ENCODE measurements around the gene ADAMTS20. TPM values are rescaled to one million over a fixed set of nuclear protein-coding genes. Genes with fewer than 3 reads are reported as not detected.
"Not testable (repeated sequence)": the region's sequence is repeated elsewhere in the genome, so short reads cannot be mapped to it uniquely, and the experiment has no call there.

ADAMTS20 gene
- total RNA-seq: not detected
- long read RNA-seq: 0 reads

- ATAC-seq: no peak
- no peak for DNase-seq (ENCODE audit: missing footprints)
- intact Hi-C loops (cut with DNase I): no loop called here
These were observed at the start of gene ADAMTS20 for GRCh38 chr12:43551971-43552559. TSS of gene ADAMTS20 (minus strand) at chr12:43552203. CDS start at chr12:43551921, 282 bp downstream.

- intact Hi-C loops (cut with DNase I): no loop called here
- no peak for ATAC-seq
- DNase-seq (ENCODE audit: missing footprints): no peak
These were observed 47.7 kb upstream of the ADAMTS20 start for GRCh38 chr12:43599708-43600107.

DNA sequence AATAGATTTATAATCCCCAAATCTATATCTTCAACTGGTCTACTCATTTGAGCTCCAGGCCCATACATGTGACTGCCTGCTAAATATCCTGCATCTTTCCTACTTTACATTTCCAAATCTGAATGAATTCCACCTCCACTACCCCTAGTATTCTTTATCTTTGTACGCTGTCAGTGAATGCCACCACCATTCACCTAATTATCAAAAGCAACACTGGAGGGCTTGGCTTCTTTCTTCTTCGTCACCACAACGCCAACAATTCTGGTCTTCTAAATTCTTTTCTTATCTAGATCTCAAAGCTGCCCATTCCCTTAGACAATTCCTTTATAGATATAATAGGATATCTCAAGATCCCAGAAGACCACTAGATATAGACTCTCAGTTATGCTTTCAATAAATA, 47.1 kb upstream of the ADAMTS20 start:
- intact Hi-C loops (cut with DNase I): no loop called here
- DNase-seq (ENCODE audit: missing footprints) (no peak), ATAC-seq (no peak)

DNA sequence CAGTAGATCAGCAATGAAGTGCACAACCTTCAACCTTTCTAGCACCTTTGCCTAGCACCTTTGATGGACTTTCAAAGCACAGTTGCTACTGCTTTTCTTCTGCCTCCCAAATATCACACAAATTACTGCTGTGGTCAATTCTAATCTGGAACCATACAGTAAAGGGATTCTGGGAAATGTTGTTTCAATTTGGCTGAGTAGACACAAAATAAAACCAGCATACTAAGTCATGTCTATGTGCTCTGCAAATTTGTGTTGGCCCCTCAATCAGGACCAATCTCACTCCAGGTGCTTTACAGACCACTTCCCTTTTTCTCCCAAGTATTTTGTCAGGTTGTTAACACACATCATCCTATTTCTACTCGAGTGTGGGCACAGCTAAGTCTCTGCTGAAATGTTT, 38.3 kb upstream of the ADAMTS20 start:
- no peak for ATAC-seq
- no peak for DNase-seq (ENCODE audit: missing footprints)
- intact Hi-C loops (cut with DNase I): no loop called here

DNA sequence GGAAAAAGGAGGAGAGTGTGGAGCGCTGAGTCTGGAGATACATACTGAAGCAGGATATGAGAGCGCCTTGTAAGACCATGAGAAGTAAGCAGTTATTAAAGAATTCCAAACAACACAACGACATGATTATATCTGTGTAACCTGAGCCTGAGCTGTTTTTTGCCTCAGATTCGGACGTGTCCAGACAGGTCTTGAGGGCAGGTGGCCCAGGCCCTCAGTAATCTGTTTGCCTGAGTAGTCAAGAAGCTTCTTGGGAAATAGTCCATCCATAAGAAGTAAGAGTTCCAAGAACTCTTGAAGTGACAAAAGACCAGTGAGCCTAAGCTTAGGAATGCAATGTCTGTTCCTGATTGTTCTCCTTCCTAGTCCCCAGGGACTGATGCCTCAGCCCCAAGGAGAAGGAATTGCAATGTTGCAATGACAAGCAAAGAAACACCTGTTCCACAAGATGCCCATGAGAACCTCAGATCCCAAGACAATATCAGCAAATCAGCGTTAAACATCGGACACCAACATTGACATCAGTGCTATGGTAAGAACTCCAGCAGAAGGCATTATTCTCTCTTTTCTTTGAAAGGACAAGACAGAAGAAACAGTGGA, 34.7 kb upstream of the ADAMTS20 start:
- no peak for ATAC-seq
- intact Hi-C loops (cut with DNase I): no loop called here
- DNase-seq (ENCODE audit: missing footprints): no peak

GRCh38 chr12:43585676-43586075, 33.7 kb upstream of the ADAMTS20 start:
- intact Hi-C loops (cut with DNase I): no loop called here
- ATAC-seq: no peak
- DNase-seq (ENCODE audit: missing footprints): no peak

DNA sequence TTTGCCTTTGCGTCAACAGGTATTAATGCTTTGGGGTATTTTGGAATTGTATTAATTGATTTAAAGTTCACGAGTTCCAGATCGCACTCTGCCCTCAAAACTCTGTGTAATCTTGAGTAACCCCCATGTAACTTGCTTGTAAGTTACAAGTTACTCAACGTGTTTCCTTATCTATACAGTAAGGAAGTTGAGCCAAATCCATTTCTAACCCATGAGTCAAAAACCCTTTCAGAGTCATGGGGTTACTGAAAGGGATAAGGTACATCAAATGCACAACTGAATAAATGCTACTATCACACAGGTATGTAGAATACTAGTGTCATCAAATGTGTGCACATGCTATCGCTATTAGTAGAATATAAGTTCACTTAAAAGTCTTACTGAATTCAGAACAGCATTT, 28.6 kb upstream of the ADAMTS20 start:
- no peak for ATAC-seq
- intact Hi-C loops (cut with DNase I): no loop called here
- no peak for DNase-seq (ENCODE audit: missing footprints)

GRCh38 chr12:43579206-43579605, 27.2 kb upstream of the ADAMTS20 start:
- ATAC-seq (no peak), DNase-seq (ENCODE audit: missing footprints) (no peak)
- intact Hi-C loops (cut with DNase I): no loop called here

- ATAC-seq: no peak
- no peak for DNase-seq (ENCODE audit: missing footprints)
- intact Hi-C loops (cut with DNase I): no loop called here
These were observed 26.8 kb upstream of the ADAMTS20 start for GRCh38 chr12:43578782-43579181.

- ATAC-seq (no peak), DNase-seq (ENCODE audit: missing footprints) (no peak)
- intact Hi-C loops (cut with DNase I): no loop called here
These were observed 25.4 kb upstream of the ADAMTS20 start for GRCh38 chr12:43577381-43577780.

DNA sequence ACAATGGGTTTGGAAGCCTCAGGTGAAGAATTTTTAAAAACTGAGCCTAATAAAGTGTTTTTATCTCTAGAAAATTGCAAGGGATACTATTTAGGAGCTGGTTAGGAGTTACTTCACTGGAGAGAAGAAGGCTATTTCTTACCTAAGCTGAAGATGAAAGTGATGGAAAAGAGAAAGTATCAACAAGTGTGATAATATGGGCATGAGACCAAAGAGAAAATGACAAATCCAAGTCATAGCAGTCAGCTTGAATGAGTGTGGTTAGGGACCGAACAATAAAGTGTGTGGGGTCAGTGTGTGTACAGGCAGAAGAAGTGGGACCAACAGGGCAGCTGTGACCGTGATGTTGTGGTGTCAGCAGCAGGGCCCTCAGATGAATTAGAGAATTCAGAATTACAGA, 24.2 kb upstream of the ADAMTS20 start:
- no peak for DNase-seq (ENCODE audit: missing footprints)
- intact Hi-C loops (cut with DNase I): no loop called here
- ATAC-seq: no peak

- intact Hi-C loops (cut with DNase I): no loop called here
- ATAC-seq (no peak), DNase-seq (ENCODE audit: missing footprints) (no peak)
These were observed 19.9 kb upstream of the ADAMTS20 start for GRCh38 chr12:43571885-43572284.

- DNase-seq (ENCODE audit: missing footprints) (no peak), ATAC-seq (no peak)
- intact Hi-C loops (cut with DNase I): no loop called here
These were observed 4.1 kb upstream of the ADAMTS20 start for GRCh38 chr12:43556057-43556456.

DNA sequence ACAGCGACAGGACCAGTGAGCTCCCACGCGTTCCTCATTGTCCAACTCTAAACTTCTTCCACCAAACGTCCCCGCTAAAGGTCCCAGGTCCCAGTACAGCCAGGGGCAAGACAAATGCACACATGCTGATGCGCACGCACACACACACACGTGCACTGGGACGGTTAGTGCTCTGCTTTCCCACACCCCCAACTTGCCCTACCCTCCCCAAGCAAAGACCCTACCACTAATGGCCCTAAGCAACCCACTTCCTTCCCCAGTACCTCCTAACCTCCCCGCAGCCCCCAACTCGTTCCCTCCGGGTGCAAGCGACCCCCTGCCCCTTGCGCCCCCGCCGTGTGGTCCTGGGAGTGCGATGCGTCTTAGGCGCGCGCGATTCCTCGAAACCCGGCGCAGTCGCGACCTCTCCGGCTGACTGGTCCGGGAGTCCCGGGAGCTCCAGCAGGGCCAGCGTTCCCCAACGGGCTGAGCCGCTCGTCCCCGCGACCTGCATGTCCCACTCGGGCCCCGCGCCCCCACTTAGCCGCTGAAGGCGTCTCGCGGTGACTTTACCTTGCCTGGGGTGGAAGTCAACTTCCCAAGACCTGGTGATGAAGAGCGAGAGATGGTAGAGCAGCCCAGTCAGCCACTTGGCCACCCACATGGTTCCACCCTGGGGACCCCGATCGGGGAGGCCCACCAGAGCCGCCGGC, 578 bp downstream of the ADAMTS20 start:
- intact Hi-C loops (cut with DNase I): no loop called here
- ATAC-seq: no peak
- DNase-seq (ENCODE audit: missing footprints): no peak

- no peak for ATAC-seq
- no peak for DNase-seq (ENCODE audit: missing footprints)
- intact Hi-C loops (cut with DNase I): no loop called here
These were observed 1.2 kb downstream of the ADAMTS20 start for GRCh38 chr12:43550831-43551271.

DNA sequence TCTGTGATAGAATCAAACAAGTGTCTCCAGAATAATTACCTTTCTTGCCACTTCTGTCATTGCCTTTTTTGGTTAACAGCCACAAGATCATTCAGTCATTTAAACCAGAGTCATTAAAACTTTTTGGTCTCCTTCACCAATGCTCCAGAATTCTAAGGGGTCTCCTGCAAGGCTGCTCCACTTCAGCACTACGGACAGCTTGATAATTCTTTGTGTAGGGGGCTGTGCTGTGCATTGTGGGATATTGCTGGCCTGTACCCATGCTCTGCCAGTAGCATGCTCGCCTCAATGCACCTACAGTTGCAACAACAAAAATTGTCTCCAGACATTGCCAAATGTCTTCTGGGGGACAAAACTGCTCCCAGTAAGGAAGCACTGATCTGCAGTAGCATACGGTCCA, 7.3 kb downstream of the ADAMTS20 start:
- DNase-seq (ENCODE audit: missing footprints): no peak
- ATAC-seq: no peak
- intact Hi-C loops (cut with DNase I): no loop called here

DNA sequence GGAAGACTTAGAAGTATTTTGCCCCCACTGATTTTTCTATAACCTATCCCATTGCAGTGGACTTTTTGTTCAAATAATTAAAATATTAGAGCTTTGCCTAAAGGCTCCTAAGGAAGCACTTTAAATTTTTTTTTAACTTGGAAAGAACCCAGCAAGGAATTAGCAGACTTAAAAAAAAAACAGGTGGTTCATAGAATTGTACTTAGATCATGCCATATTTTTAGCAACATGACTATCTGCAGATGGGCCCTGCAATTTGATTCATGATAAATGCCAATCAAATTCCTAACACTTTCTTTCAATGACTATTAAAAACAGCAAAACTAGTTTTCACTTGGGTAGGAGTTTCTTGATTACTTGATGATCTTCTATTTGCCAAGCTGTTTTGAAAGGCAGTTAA, 11.5 kb downstream of the ADAMTS20 start:
- ATAC-seq (no peak), DNase-seq (ENCODE audit: missing footprints) (no peak)
- intact Hi-C loops (cut with DNase I): no loop called here

DNA sequence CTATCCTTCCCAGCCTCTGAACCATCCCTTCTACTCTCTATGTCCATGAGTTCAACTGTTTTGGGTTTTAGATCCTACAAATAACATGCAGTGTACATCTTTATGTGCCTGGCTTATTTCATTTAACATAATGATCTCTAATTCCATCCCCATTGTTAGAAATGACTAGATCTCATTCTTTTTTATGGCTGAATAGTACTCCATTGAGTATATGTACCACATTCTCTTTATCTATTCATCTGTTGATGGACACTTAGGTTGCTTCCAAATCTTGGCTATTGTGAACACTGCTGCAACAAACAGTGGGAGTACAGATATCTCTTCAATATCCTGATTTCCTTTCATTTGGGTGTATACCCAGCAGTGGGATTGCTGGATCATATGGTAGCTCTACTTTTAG, 14.3 kb downstream of the ADAMTS20 start:
- DNase-seq (ENCODE audit: missing footprints); intact Hi-C loops (cut with DNase I); ATAC-seq: not testable (repeated sequence)

GRCh38 chr12:43516045-43516444, 36.0 kb downstream of the ADAMTS20 start:
- ATAC-seq: no peak
- no peak for DNase-seq (ENCODE audit: missing footprints)
- intact Hi-C loops (cut with DNase I): no loop called here

DNA sequence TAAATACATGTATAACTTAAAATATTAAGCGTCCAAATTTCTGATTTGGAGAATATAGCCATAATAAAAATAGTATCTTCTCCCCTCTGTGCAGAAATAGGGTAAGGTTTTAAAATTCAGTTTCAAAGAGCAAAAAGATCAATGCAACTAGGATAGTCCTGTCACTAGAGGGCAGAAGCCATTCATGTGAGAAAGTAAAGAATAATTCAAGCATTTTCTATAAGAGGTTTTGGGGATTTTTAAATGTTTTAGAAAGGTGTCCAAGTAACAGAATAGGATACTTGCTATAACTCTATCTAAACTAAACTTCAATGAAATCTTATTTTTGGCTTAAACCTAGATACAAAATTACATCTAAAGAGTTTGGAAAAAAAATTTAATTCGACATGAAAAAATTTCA, 50.3 kb downstream of the ADAMTS20 start:
- intact Hi-C loops (cut with DNase I): no loop called here
- no peak for ATAC-seq
- DNase-seq (ENCODE audit: missing footprints): no peak
